ENCODE results near the gene G6PC1. TPM values are rescaled to one million over a fixed set of nuclear protein-coding genes. Genes with fewer than 3 reads are reported as not detected.

Gene G6PC1
- total RNA-seq, 1 donor from 2014 or later = not detected

DNA sequence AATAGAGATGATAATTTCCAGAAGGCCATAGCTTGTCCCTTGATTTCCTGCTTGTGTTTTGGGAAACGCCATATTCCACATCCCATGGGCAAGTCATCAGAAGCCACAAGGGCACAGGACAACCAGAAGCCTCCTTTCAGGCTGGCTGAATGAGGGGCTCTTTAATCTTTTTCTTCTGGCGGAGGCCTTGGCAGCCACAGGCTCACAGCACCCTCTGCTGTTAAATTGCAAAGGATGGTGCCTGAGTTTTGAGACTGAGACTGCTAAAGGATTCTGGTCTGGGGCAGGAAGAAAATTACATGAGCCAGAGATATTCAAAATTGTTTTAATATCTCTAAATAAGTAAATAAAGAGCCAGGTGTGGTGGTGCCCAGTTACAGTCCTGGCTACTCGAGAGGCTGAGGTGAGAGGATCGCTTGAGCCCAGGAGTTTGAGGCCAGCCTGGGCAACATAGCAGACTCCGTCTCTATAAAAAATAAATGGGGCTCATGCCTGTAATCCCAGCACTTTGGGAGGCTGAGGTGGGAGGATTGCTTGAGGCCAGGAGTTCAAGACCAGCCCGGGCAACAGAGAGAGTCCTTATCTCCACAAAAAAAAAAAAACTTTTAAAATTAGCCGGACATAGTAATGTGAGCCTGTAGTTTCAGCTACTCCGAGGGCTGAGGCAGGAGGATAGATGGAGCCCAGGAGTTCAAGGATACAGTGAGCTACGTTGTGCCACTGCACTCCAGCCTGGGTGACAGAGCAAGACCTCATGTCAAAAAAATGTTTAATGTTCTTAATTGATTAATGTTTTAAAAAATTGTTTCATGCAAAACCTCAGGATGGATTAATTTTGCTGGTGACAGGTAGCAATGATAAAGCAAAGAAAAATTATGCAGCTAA is 37.4 kb downstream of the G6PC1 start:
- no peak for DNase-seq (ENCODE audit: low read depth)
- TF ChIP-seq CTCF (conservative IDR thresholded peaks at IDR 0.05; ENCODE audit: low read depth, low read length) = peak; percentile 84
- H3K4me3 ChIP-seq (ENCODE audit: low read depth, low read length) = no peak overlapping the region

DNA sequence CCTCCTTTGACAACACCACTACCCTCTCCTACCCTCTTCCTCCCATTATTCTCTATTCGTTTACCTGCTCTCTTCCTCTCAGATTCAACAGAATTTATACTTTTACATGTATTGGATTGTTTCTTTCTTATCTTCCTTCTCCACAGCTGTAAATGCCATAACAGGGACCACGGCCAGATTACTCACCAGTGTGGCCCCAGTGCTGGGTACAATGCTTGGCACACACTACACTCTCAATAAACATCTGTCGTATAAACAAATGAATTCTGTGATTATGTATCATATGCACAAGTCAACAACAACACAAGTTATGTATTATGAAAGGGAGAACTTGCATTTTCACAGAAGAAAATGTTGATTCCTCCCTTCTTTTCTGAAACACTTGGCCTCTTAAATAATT is 43.6 kb downstream of the G6PC1 start:
- no peak for TF ChIP-seq CTCF (conservative IDR thresholded peaks at IDR 0.05; ENCODE audit: low read depth, low read length)
- DNase-seq (ENCODE audit: low read depth) = no peak
- H3K4me3 ChIP-seq (ENCODE audit: low read depth, low read length) = no peak overlapping the region

DNA sequence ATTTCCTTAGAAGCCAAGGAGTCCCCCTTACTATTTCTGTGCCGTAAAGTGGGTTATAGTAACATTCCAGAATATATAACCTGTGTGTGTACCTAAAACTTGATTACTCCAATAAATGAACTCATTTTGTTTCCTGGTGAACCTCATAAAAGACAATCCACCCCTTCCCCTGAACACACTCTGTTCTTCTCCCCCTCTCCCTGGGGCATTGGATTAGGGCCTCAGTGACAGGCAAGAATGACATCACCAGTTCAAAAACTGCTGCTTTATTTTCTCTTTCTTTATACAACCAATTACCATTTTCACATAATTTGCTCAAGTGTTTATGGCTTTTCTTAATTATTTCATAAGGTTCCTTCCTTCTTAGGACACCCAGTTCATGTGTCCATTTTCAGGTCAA is 46.2 kb downstream of the G6PC1 start:
- TF ChIP-seq CTCF (conservative IDR thresholded peaks at IDR 0.05; ENCODE audit: low read depth, low read length) = no peak

GRCh38 chr17:42950044-42950783 is 49.6 kb downstream of the G6PC1 start:
- no peak for DNase-seq (ENCODE audit: low read depth)
- no peak overlapping the region for H3K4me3 ChIP-seq (ENCODE audit: low read depth, low read length)
- TF ChIP-seq CTCF (conservative IDR thresholded peaks at IDR 0.05; ENCODE audit: low read depth, low read length) = no peak

More for the DNA sequence above, 46.2 kb downstream of the G6PC1 start:
- no peak for DNase-seq (ENCODE audit: low read depth)
- H3K4me3 ChIP-seq (ENCODE audit: low read depth, low read length) = no peak overlapping the region

Other genes with a start within 250 kb of the G6PC1 start
- 8.2 and 14.2 TPM in 2 replicates for gene TUBG2, start 241.5 kb upstream of the G6PC1 start, total RNA-seq
- gene PLEKHH3, start 223.8 kb upstream of the G6PC1 start, total RNA-seq = 8.5 and 19.1 TPM in 2 replicates
- gene CCR10, start 219.0 kb upstream of the G6PC1 start, total RNA-seq = 3.0 and 6.5 TPM in 2 replicates
- 4.1 and 11.8 TPM in 2 replicates for gene CNTNAP1, start 218.3 kb upstream of the G6PC1 start, total RNA-seq
- gene EZH1, start 155.8 kb upstream of the G6PC1 start, total RNA-seq = 6.9 and 14.4 TPM in 2 replicates
- 1.0 and 4.3 TPM in 2 replicates for gene RAMP2, start 139.6 kb upstream of the G6PC1 start, total RNA-seq
- 90.1 and 136 TPM in 2 replicates for gene VPS25, start 127.3 kb upstream of the G6PC1 start, total RNA-seq
- gene WNK4, start 120.2 kb upstream of the G6PC1 start, total RNA-seq = 2.3 and 11.3 TPM in 2 replicates
- gene COA3, start 102.1 kb upstream of the G6PC1 start, total RNA-seq = 85.6 and 95.0 TPM in 2 replicates
- not detected in 2 replicates for gene CNTD1, start 101.9 kb upstream of the G6PC1 start, total RNA-seq
- 52.2 and 68.4 TPM in 2 replicates for gene BECN1, start 76.5 kb upstream of the G6PC1 start, total RNA-seq
- gene PSME3, start 67.4 kb upstream of the G6PC1 start, total RNA-seq = 126 and 190 TPM in 2 replicates
- gene AOC2, start 56.2 kb upstream of the G6PC1 start, total RNA-seq = 0.22 TPM in 1 of 2 replicates, not detected in the other
- gene AOC3, start 49.6 kb upstream of the G6PC1 start, total RNA-seq = not detected in 2 replicates
- gene AARSD1, start 63.7 kb downstream of the G6PC1 start, total RNA-seq = 23.0 and 39.1 TPM in 2 replicates
- 1.3 and 2.5 TPM in 2 replicates for gene PTGES3L, start 79.3 kb downstream of the G6PC1 start, total RNA-seq
- gene RUNDC1, start 79.8 kb downstream of the G6PC1 start, total RNA-seq = 8.1 and 14.0 TPM in 2 replicates
- gene RPL27, start 97.6 kb downstream of the G6PC1 start, total RNA-seq = 1,399 and 1,932 TPM in 2 replicates
- 17.6 and 21.2 TPM in 2 replicates for gene IFI35, start 106.0 kb downstream of the G6PC1 start, total RNA-seq
- 205 and 243 TPM in 2 replicates for gene VAT1, start 121.6 kb downstream of the G6PC1 start, total RNA-seq
- gene RND2, start 124.4 kb downstream of the G6PC1 start, total RNA-seq = 0.36 and 0.40 TPM in 2 replicates
- 29.5 and 42.0 TPM in 2 replicates for gene BRCA1, start 224.6 kb downstream of the G6PC1 start, total RNA-seq

Measured in epithelial cell of proximal tubule (primary cell).